ENCODE measurements around the gene OR5AN1.
"Not testable (repeated sequence)": the region's sequence is repeated elsewhere in the genome, so short reads cannot be mapped to it uniquely, and the experiment has no call there.

OR5AN1 gene, protein sequence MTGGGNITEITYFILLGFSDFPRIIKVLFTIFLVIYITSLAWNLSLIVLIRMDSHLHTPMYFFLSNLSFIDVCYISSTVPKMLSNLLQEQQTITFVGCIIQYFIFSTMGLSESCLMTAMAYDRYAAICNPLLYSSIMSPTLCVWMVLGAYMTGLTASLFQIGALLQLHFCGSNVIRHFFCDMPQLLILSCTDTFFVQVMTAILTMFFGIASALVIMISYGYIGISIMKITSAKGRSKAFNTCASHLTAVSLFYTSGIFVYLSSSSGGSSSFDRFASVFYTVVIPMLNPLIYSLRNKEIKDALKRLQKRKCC

DNA sequence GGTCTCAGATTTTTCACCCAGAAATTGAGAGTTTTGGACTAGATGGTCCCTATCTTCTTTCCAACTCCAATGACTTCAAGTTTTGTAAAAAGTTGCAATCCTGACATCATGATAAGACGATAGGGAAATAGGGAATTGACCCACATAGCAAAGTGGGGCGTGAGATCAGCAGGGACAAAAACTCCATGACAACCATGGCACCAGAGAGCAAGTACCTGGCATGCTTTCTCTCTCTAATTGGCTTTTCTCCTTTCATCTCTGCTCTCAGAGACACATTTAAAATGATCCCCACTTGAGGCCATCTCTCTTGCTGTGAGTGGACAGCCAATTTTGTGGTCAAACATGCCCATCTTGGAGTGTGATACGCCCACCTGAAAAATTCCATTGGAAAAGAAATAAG, at the start of gene OR5AN1:
Gene OR5AN1, plus strand, starts transcription at position 301 of the 400 bp plus-strand sequence. CDS start 5,564 bp downstream, outside the sequence.
- H3K4me3 ChIP-seq (ENCODE audit: low read depth, low read length): no peak within 1 kb of the TSS
- TF ChIP-seq, protein P1, sequence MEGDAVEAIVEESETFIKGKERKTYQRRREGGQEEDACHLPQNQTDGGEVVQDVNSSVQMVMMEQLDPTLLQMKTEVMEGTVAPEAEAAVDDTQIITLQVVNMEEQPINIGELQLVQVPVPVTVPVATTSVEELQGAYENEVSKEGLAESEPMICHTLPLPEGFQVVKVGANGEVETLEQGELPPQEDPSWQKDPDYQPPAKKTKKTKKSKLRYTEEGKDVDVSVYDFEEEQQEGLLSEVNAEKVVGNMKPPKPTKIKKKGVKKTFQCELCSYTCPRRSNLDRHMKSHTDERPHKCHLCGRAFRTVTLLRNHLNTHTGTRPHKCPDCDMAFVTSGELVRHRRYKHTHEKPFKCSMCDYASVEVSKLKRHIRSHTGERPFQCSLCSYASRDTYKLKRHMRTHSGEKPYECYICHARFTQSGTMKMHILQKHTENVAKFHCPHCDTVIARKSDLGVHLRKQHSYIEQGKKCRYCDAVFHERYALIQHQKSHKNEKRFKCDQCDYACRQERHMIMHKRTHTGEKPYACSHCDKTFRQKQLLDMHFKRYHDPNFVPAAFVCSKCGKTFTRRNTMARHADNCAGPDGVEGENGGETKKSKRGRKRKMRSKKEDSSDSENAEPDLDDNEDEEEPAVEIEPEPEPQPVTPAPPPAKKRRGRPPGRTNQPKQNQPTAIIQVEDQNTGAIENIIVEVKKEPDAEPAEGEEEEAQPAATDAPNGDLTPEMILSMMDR (IDR thresholded peaks at IDR 0.05; ENCODE audit: low read depth, low read length): no peak

DNA sequence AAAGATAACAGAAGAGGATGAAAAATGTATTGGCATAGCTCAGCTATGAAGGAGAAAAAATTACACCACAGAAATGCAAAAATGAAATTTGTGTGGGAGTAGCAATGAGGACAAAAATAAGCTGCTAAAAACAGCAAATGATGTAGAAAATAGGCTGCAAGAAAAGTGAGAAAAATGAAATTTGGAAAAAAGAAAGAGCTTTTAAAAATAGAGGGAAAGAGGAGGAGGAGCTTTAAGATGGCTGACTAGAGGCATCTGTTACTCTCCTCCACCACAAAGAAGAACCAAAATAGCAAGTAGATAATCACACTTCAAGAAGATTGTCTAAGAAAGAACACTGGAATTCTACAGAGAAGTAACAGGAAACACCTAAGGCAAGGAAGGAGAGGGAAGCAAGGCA, 23.7 kb upstream of the OR5AN1 start:
- TF ChIP-seq, protein P1 (IDR thresholded peaks at IDR 0.05; ENCODE audit: low read depth, low read length): no peak
- no peak overlapping the region for H3K4me3 ChIP-seq (ENCODE audit: low read depth, low read length)

DNA sequence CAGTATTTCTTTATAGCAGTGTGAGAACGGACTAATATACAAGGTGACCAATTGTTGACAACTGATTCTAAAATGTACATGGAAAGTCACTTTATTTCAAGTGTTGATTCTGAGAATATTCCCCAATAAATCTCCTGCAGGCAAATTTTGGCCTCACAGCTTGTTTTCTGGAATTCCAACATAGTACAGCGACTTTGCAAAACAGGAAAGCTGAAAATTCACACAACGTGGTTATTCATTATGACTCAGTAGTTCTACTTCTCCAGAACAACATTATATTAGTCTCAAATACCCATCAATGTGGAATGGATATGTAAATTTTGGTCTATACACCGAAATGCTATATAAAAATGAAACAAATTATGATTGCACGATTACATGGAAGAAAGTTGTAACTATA, 22.5 kb upstream of the OR5AN1 start:
- TF ChIP-seq, protein P1 (IDR thresholded peaks at IDR 0.05; ENCODE audit: low read depth, low read length): no peak
- H3K4me3 ChIP-seq (ENCODE audit: low read depth, low read length): no peak overlapping the region

DNA sequence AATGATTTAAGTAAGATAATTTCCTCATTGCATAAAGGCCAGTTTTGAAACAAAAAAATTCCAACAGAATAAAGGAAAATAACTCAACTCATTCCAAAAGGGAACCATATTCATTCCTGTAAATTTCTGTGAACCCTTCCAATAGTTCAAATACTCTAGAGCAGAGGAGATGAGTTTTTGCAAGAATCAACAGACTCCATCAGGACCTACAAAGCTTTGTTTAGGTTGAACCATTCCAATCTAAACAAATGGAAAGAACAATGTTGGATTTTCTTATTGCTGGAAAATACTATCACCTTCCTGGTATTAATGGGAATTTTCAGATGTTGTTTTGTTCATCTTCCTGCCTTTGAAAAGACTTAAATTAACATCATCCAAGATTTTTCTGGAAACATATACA, 21.8 kb upstream of the OR5AN1 start:
- TF ChIP-seq, protein P1 (IDR thresholded peaks at IDR 0.05; ENCODE audit: low read depth, low read length): no peak
- H3K4me3 ChIP-seq (ENCODE audit: low read depth, low read length): no peak overlapping the region

DNA sequence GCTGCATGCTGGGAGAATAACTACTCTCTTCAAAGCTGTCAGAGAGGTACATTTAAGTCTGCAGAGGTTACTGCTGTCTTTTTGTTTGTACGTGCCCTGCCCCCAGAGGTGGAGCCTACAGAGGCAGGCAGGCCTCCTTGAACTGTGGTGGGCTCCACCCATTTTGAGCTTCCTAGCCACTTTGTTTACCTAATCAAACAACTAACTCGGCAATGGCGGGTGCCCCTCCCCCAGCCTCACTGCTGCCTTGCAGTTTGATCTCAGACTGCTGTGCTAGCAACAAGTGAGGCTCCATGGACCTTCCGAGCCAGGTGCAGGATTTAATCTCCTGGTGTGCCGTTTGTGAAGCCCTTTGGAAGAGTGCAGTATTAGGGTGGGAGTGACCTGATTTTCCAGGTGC, 9.0 kb upstream of the OR5AN1 start:
- H3K4me3 ChIP-seq (ENCODE audit: low read depth, low read length): not testable (repeated sequence)

DNA sequence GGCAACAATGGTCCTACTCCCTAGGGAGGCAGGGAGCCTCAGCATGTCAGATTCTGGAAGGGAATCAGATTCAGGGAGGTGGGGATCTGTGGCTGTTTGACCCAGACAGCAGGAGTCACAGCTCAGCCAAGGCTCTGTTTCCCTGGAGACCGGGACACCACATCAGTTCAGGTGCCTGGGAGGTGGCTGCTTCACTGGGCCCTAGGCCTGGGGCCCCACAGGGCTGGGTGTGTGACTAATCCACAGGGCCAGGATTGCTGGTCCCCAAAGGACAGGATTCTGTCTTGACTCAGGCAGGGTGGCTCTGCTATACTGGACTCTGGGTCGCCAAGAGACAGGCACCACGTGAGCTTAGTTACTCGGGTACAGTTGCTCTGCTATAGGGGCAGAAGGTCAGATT, 3.5 kb upstream of the OR5AN1 start:
- H3K4me3 ChIP-seq (ENCODE audit: low read depth, low read length): no peak overlapping the region
- TF ChIP-seq, protein P1 (IDR thresholded peaks at IDR 0.05; ENCODE audit: low read depth, low read length): no peak

DNA sequence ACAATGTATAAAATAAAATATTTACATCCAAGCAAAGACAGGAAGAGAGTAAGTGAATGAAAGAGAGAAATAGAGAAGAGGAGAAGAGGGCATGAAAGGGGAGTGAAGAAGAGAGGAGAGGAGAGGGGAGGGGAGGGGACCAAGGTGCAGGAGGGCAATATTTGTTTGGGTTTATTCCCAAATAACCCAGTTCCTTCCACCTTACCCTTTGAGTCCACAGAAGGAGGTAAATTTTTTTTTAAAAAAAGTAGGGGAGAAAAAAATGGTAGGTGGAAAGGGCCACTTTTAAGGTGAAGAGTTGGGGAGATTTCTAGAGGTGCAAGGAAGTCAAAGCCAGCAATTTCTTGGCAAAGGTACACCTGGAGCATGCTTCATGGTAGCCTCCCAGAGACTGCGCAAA, 2.1 kb upstream of the OR5AN1 start:
- no peak overlapping the region for H3K4me3 ChIP-seq (ENCODE audit: low read depth, low read length)
- TF ChIP-seq, protein P1 (IDR thresholded peaks at IDR 0.05; ENCODE audit: low read depth, low read length): no peak

DNA sequence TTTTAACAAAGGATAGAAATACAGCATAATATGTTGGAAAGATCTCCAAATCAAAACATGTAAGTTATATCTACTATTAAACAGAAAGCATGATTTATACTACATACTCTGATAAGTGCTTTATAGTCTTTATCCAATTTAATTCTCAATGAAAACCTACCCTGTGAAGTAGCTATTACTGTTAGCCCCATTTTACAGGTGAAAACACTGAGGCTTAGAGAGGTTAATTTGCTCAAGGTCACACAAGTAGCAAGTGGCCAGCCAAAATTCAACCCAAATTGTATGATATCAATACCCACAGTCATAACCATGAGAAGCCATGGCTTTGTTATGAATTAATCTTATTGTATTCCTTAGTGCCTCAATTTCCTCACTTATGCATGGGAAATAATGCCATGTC, 675 bp upstream of the OR5AN1 start:
- H3K4me3 ChIP-seq (ENCODE audit: low read depth, low read length): no peak overlapping the region
- TF ChIP-seq, protein P1 (IDR thresholded peaks at IDR 0.05; ENCODE audit: low read depth, low read length): no peak

All from WI38 (cell line).